Activated CD8-positive, alpha-beta memory T cell treated with anti-CD3 and anti-CD28 coated beads for 36 hours (primary cell): ENCODE results near the gene MSMB. TPM values are rescaled to one million over a fixed set of nuclear protein-coding genes. Genes with fewer than 3 reads are reported as not detected.
"Not testable (repeated sequence)": the region's sequence is repeated elsewhere in the genome, so short reads cannot be mapped to it uniquely, and the experiment has no call there.

Source experiments
- CTCF ChIA-PET: fragments of 350-600 bp; sonication (Branson Sonifier 250); formaldehyde crosslinking; loops from one replicate; lab custom pipeline; 2021; ENCODE audit warnings: antibody characterized with exemption; lab: Charles Lee
- POLR2A ChIA-PET: fragments of 350-600 bp; sonication (Branson Sonifier 250); formaldehyde crosslinking; loops from one replicate; lab custom pipeline; 2021; ENCODE audit warnings: antibody characterized with exemption; lab: Charles Lee
- total RNA-seq, 2 experiments: library from RNA; stranded (reverse); gene quantifications; one replicate each; pipeline ENCODE4 v1.2.3, GENCODE V29; 2021

The MSMB gene
- total RNA-seq, 2 experiments from 2014 or later: not detected

DNA sequence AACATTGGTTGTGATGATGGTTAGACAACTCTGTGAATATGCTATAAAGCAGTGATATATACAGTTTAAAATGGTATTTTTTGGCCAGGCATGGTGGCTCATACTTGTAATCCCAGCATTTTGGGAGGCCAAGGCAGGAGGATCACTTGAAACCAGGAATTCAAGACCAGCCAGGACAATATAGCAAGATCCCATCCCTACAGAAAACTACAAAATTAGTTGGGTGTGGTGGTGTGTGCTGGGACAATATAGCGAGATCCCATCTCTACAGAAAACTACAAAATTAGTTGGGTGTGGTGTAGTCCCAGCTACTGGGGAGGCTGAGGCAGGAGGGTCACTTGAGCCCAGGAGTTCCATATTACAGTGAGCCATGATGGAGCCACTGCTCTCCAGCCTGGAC is 27.5 kb upstream of the MSMB start:
- POLR2A ChIA-PET: no interaction called here
- CTCF ChIA-PET: no interaction called here

DNA sequence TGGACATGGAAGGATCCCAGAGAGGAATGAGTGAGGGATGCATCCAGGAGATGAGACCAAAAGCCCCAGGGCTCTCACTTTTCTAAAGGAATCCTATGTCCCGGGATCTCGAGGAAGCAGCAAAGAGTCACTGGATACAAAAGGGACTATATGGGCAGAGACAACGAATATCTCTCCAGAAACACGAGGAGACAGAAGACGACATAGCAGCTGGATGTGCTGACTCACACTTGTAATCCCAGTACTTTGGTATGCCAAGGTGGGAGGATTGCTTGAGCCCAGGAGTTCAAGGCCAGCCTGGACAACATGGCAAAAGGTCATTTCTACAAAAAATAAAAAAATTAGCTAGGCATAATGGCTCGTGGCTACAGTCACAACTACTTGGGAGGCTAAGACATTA is 24.7 kb upstream of the MSMB start:
- ChIA-PET POLR2A (no interaction called here), CTCF (no interaction called here)

DNA sequence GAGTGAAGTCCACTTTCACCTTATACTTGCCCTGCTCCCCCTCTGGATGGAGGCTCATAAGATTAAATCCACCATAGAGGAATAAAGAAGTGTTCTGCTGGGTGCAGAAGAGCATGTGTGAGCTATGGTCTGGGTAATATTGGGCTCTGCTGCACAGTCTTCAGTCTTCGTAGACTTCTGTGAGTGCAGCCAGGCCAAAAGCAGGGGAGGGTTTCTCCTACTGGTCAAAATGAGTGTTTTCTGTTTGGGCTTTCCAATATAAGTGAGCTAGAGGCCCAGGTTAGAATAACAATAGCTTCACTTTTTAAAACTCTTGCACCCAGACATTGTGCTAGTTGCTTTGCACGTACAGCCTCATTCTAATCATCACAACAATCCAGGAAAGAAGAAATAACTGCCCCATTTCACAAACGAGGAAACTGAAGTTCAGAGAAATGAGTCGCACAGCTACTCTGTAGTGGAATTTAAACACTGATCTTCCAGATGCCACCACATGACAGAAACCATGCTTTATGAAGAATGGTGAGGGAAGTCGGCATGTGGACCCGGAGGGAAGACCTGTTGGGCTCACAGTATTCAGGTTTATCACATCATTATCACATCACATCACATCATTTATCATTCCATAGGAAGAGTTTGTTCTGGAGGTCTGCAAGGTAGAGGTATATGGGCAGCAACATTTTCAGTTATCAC is 23.8 kb upstream of the MSMB start:
- CTCF ChIA-PET: no interaction called here
- POLR2A ChIA-PET: no interaction called here

DNA sequence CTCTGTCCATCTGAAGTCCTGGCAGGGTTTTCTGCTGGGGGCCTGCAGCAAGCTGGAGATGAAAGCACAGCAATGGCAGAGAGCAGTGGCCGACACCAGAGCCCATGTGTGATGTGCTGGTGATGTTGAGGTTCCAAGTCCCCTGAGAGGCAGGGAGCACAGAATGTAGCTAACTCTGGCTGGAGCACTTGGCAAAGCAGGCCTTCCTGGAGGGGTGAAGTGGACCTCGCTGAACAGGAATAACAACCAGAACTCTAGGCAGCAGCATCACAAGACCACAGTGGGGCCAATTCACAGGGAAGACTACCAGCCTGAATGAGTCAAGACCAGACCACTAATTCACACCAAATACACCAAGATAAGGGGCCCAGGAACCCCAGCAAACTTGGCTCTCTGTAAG is 22.8 kb upstream of the MSMB start:
- POLR2A ChIA-PET: no interaction called here
- CTCF ChIA-PET: no interaction called here

DNA sequence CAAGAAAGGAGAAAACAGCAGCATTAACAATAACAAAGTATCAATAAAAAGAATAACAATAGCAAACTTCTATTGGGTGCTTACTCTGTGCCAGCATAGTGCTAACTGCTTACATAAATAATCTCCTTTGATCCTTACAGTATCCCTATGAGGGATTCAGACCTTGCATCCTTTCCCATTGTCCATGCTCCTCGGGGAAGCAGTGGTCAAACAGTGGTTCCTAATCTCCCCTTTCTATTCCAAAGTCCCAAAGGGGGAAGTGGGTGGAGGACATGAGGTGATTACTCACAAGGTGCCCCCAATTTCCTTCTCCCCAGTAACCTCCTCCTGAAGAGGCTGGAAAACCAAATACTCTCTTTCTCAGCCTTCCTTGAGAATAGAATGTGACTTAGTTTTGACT is 22.0 kb upstream of the MSMB start:
- CTCF ChIA-PET: no interaction called here
- POLR2A ChIA-PET: no interaction called here

DNA sequence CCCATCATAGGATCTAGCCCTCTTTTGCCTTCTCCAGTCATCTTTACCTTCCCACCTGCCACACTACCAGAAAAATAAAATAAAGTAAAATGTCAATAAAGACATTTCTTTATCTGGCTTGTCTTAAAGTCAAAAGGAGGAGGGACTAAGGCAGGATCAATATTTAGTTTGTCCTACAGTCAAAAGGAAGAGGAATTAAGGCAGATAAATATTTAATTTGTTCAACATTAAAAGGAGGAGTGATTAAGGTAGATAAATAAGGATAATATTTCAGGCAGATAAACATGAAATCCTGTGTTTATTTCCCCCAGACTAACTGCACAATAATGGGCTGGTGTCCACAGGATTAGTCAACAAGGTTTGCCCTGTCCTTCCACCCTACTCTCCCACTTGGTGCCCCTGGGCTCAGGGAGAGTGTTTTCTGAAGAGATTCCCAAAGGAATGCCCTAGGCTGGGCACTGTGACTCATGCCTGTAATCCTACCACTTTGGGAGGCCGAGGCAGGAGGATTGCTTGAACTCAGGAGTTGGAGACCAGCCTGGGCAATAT is 18.3 kb upstream of the MSMB start:
- ChIA-PET CTCF (no interaction called here), POLR2A (no interaction called here)

DNA sequence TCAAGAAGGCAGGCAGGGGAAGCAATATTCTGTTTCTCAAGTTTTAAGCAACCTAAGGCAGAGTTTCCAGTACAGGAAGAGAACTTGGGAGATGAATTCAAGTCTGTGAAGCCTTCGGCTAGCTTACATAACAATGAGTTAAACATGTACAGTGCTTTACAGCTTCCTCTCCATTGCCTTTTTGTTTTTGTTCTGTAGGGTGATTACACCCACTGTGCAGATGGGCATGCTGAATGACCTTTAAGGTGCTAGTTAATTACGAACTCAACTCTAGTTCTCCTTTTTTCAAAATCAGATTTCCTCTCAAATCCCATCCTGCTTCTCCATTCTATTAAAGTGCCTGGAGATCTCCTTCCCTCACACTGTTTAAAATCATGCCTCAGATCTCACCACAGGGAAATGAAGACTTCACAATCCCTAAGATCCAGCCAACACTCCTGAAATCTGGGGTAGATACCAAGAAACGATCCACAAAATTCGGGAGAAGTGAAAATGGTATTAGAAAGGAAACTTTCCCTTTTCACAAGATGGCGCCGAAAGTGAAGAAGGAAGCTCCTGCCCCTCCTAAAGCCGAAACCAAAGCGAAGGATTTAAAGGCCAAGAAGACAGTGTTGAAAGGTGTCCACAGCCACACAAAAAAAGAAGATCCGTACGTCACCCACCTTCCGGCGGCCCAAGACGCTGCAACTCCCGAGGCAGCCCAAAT is 16.8 kb upstream of the MSMB start:
- ChIA-PET CTCF (no interaction called here), POLR2A (no interaction called here)

DNA sequence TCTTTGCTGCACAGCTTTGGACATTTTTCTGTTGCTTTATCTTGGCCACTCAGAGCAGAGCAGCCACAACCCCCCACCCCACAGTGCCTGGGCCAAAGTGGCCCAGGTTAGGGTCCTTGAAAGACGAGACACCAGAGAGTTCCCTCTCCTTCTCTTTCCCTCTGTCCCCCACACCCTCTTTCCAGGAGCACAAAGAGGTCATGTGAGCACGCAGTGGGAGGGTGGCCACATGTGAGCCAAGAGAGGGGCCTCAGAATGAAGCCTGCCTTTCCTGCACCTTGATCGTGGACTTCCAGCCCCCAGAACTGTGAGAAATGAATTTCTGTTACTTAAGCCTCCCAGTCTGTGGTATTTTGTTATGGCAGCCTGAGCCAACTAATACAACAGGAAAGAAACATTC is 14.6 kb upstream of the MSMB start:
- POLR2A ChIA-PET: no interaction called here
- CTCF ChIA-PET: no interaction called here

DNA sequence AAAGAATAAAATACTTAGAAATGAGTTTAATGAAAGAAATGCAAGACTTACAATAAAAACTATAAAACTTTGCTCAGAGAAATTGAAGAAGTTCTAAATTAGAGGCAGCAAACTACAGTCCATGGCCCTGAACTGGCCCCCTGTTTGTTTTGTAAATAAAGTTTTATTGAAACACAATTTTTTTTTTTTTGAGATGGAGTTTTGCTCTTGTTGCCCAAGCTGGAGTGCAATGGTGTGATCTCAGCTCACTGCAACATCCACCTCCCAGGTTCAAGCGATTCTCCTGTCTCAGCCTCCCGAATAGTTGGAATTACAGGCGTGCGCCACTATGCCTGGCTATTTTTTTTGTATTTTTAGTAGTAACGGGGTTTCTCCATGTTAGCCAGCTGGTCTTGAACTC is 11.9 kb upstream of the MSMB start:
- POLR2A ChIA-PET, CTCF ChIA-PET: not testable (repeated sequence)

DNA sequence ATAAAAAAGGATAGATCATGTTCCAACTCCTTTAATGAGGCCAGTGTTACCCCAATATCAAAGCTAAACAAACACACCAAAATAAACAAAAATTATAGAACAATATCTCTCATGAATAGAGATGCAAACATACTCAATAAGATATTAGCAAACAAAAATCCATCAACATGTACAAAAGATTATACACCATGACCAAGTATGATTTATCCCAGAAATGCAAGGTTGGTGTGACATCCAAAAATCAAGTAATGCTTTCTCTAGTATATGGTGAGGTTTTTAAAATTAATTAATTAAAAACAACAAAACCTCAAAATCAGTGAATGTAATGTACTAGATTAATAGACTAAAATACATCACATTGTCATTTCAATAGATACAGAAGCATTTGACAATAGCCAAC is 11.0 kb upstream of the MSMB start:
- POLR2A ChIA-PET: no interaction called here
- CTCF ChIA-PET: no interaction called here

DNA sequence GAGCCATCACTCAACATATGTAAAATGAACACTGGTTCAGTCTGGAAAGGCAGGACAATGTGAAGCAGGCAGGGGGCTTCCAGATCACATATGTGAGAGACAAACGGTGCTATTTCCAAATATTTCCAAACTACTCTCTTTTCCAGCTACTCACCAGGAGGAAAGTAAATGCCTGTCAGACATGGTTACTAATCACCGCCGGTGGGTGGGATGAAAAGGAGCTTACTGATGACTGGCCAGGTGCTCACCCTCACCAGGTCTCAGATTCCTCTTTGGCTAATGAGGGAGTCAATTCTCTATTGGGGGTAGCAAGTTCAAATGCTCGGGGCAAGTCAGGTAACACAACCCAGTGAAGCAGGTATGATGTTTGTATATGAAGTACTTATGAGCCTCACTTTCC is 9.7 kb upstream of the MSMB start:
- POLR2A ChIA-PET: no interaction called here
- CTCF ChIA-PET: no interaction called here

DNA sequence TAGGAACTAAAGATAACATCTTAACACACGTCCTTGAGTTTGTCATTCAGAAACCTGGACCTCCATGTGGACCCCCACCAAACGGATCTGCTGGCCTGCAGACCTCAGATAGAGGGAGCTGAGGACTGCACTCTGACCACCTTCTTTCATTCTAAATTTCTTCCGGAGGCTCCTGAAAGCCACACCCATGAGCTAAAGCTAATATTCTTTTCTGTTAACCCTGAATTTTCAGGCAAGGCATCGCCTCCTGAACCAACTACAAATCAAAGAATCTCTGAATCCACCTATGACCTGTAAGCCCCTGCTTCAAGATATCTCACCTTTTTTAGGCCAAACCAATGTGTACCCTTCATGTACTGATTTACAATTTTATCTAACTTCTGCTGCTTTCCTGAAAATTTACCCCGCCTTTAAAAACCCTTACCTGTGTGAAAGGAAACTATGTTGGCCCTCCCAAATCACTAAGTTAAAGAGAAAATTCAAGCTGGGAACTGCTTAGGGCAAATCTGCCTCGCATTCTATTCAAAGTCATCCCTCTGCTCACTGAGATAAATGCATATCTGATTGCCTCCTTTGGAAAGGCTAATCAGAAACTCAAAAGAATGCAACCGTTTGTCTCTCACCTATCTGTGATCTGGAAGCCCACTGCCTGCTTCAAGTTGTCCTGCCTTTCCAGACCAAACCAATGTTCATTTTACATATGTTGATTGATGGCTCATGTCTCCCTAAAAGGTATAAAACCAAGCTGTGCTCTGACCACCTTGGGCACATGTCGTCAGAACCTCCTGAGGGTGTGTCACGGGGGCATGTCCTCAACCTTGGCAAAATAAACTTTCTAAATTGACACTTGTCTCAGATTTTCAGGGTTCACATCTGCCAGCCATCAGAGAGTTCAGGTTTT is 7.7 kb upstream of the MSMB start:
- POLR2A ChIA-PET: no interaction called here
- CTCF ChIA-PET: interaction anchor here (1.3 kb wide), 1 partner anchor 42 kb away, joined by 3 read pairs; no protein-coding TSS in a partner anchor

DNA sequence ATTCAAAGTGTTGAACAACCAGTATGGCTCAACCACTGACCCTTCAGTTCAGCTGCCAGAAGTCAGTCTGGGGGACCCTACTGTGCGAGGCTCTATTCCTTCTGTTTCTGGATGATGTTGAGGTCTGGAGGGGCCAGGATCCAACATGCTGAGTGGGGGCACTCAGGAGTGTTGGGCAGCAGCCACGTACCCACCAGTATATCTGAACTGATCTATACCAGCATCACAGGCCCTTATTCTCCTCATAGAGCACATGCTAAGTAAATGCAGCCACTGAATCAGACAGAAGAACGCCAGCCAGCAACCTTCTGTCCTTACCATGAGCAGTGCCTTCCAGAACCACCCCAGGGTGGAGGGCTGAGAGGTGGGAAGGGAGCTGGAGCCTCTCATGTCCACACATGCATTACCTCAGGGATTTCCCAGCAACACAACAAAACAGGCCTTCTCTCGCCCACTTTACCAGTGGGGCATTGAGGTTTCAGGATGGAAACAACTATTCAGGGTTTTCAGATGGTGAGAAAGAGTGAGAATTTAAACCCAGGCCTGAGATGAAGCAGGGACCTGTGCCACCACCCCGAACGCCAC is 6.8 kb upstream of the MSMB start:
- POLR2A ChIA-PET: no interaction called here
- CTCF ChIA-PET: interaction anchor here (1.3 kb wide), 1 partner anchor 43 kb away, joined by 3 read pairs; no protein-coding TSS in a partner anchor

DNA sequence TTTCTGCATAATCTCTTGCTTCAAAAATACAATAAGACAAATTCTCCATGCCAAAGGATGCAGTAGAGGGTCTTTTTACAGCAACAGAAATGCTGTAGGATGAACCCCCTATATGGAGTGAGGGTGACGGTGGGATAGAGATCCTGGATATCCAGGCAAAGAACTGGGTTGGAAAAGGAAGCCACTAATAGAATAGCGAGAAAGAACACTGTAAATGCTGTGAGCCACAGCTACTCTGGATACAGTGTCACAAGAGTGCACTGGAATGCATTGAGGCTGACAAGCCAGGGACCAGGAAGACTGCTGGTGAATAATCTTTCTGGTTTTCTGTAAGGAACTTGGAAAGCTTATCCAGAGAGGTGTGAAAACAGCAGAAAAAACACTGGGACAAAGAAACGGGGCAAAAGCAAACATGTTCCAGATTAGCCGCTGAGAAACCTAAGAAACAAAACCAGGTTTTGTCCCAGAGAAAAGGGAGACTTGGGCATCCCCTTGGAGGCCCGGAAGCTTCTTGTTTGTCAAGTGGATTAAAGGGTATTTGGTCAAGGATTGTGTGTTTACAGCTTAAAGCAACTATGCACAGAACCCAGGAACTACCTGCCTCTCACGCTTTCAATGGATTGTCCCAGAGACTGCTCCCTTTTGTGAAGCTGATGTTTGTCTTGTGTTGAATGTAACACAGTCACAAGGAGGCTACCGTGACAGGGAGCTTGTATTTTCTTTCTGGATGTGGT is 6.2 kb upstream of the MSMB start:
- ChIA-PET CTCF (no interaction called here), POLR2A (no interaction called here)

DNA sequence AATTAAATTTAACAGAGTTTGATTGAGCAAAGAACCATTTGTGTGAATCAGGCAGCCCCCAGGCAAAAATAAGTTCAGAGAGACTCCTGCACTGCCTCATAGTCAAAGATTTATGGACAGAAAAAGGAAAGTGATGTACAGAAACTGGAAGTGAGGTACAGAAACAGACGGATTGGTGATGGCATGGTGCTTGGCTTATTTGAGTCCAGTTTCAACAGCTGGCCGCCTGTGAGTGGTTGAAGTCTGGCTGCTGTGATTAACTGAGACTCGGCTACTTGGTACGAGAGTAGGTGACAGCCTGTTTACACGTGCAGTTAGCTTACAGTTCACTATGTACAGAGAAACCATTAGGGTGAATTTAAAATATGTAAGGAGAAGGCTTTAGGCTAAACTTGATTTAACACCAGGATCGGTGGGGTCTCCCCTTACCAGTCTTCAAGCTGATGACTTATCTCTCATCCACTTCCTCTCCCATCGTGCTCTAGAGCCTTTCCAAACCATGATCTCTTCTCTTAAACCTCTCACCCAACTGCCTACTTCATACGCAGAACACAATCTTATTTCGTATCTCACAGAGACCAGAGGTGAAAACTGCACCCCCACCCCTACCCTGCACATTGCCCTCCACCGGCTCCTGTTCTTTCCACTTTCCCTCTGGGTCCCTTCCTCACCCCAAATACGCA is 5.0 kb upstream of the MSMB start:
- ChIA-PET CTCF (no interaction called here), POLR2A (no interaction called here)

DNA sequence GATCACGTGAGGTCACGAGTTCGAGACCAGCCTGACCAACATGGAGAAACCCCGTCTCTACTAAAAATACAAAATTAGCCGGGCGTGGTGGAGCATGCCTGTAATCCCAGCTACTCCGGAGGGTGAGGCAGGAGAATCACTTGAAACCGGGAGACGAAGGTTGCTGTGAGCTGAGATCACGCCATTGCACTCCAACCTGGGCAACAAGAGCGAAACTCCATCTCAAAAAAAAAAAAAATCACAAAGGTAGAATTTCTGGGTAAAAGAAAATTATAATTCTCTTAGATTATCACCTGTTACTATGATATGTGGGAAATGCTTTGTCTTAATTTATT is 3.4 kb upstream of the MSMB start:
- POLR2A ChIA-PET: not testable (repeated sequence)
- CTCF ChIA-PET: interaction anchor here (0.7 kb wide), 1 partner anchor 9 kb away, joined by 3 read pairs; no protein-coding TSS in a partner anchor

DNA sequence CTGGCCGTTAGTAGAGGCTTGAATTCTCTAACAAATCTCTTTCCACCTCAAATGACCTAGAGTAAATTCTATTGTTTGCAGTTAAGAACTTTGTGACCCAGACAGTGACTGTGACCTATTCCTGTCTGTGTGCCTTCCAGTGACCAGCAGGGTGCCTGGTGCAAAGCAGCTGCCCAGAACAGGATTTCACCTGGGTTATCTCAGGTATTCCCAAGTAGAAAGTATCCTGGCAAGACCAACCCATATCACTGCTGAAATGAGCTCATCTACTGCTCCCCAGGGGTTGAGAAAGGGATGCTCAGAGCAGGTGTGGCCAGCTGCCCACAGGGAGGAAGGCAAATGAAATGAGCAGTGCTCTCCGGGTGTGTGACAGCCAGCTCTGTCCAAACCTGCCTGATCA is 2.1 kb upstream of the MSMB start:
- POLR2A ChIA-PET: no interaction called here

DNA sequence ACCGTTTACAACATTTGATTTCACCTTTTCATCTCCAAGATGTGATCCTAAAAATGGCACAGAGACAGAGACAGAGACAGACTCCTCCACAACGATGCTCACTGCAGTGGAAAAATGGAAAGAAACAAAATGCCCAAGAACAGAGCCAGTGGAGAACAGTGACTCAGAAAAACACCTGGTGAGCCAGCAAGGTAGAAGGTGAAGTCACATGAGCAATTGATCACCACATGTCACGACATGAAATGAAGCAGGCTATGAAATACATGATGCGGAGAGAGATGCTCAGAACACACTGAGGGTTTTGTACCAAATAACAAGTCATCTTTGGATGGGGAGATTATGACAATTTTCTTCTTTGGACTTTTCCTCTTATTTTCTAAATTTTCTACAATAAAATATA is 3.5 kb downstream of the MSMB start:
- POLR2A ChIA-PET: no interaction called here
- CTCF ChIA-PET: no interaction called here

More for the DNA sequence above, 2.1 kb upstream of the MSMB start:
- CTCF ChIA-PET: no interaction called here

DNA sequence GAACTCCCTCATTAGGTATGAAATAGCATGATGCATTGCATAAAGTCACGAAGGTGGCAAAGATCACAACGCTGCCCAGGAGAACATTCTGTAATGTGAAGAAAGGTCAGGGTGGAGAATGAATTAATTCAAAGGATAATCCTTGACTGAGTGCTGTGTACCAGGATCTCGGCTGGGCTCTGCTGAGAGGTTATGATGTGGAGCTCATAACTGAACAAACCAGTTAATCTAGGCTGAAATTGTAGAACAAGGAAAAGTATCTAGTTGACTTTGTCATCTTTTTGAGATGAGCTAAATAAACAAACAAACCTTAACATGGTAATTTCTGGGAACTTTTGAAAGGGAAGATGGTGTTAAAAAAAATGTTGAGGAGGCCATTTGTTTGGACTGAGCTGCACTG is 6.1 kb downstream of the MSMB start:
- POLR2A ChIA-PET: no interaction called here
- CTCF ChIA-PET: no interaction called here
